K562 (cell line): ENCODE data around the gene PYGB. TPM values are rescaled to one million over a fixed set of nuclear protein-coding genes. Genes with fewer than 3 reads are reported as not detected.

ENCODE experiments used
- ATAC-seq: fragments of 200-7000 bp; cut with Tn5 transposase; 3 replicates; pipeline ENCODE4 v1.9.1; 2020; ENCODE audit warnings: moderate library complexity
- BruUV-seq: library from RNA; stranded (reverse); fragments of 400-500 nt; replicated peaks from 2 replicates; lab custom pipeline; 2021; lab: Mats Ljungman, UMichigan
- CTCF ChIA-PET: fragments of 300-600 bp; formaldehyde crosslinking; extraction: SDS; loops from one replicate; lab custom pipeline; 2021; ENCODE audit warnings: low intra/inter-chr PET ratio; lab: Yijun Ruan, JAX
- POLR2A ChIA-PET: fragments of 300-600, 350-650 bp; sonication (Branson Sonifier 250); formaldehyde crosslinking; extraction: SDS; loops from one replicate; lab custom pipeline; 2021; ENCODE audit warnings: antibody characterized with exemption, inconsistent platforms; lab: Yijun Ruan, JAX
- DNase-seq, 4 experiments: peaks; one replicate each; pipeline versions ENCODE4 v3.0.0 to v3.0.0-alpha.2; 2011 to 2018; ENCODE audit warnings: low spot score in 3 of 4, mixed read lengths in 3 of 4; ENCODE audit errors: extremely low read depth in 1 of 4
- FAIRE-seq: peaks from 2 replicates; lab custom pipeline; 2011; peaks lifted over from hg19 to GRCh38; lab: Jason Lieb, UNC
- H2AFZ ChIP-seq: 2 replicates; pipeline ENCODE4 v1.6.0; 2011; ENCODE audit warnings: low read depth, low read length, control low read depth, inconsistent platforms
- H3K27ac ChIP-seq: fragments of 200-600 bp; 3 replicates; pipeline ENCODE4 v1.8.0; 2011; ENCODE audit warnings: low read depth, mild to moderate bottlenecking, control low read depth, inconsistent platforms, low read length, moderate library complexity, mixed read lengths; ENCODE audit errors: extremely low read depth
- H3K27me3 ChIP-seq, 2 experiments: fragments of 300-600 bp in 1 of 2; 2 replicates in 1 of 2; 3 replicates in 1 of 2; pipeline versions ENCODE4 v1.6.0 to v1.8.0; 2011; ENCODE audit warnings: inconsistent platforms in 2 of 2, low read length in 2 of 2, mild to moderate bottlenecking in 1 of 2, mixed read lengths in 1 of 2, moderate library complexity in 1 of 2; ENCODE audit not compliant: control insufficient read depth in 2 of 2, insufficient read depth in 2 of 2
- H3K36me3 ChIP-seq: fragments of 300-600 bp; 3 replicates; pipeline ENCODE4 v1.8.0; 2011; ENCODE audit warnings: mild to moderate bottlenecking, low read length, inconsistent platforms; ENCODE audit not compliant: control insufficient read depth, insufficient read depth
- H3K4me1 ChIP-seq, 2 experiments: fragments of 200-600 bp in 1 of 2; replicated peaks in 1 of 2; 2 replicates in 1 of 2; 3 replicates in 1 of 2; pipeline versions ENCODE4 v1.5.1 to v1.8.0; 2011; ENCODE audit warnings: inconsistent platforms in 2 of 2, low read length in 2 of 2, mild to moderate bottlenecking in 1 of 2, mixed read lengths in 1 of 2, moderate library complexity in 1 of 2; ENCODE audit not compliant: control insufficient read depth in 2 of 2, insufficient read depth in 2 of 2
- H3K4me2 ChIP-seq: 2 replicates; pipeline ENCODE4 v1.6.1; 2011; ENCODE audit warnings: low read length, control low read depth, inconsistent platforms, mixed read lengths; ENCODE audit not compliant: insufficient read depth
- H3K4me3 ChIP-seq: fragments of 200-600 bp; sonication (generic), shearing (Covaris generic); 2 replicates; pipeline ENCODE4 v1.5.1; 2016; ENCODE audit warnings: control low read depth, inconsistent platforms
- H3K79me2 ChIP-seq: fragments of 200-600 bp; 3 replicates; pipeline ENCODE4 v1.8.0; 2011; ENCODE audit warnings: low read length, inconsistent platforms; ENCODE audit not compliant: control insufficient read depth, insufficient read depth
- H3K9ac ChIP-seq, 2 experiments: 2 replicates each; pipeline versions ENCODE4 v1.6.0 to v1.6.1; 2011; ENCODE audit warnings: low read depth in 2 of 2, low read length in 2 of 2, control low read depth in 1 of 2, inconsistent platforms in 1 of 2, mild to moderate bottlenecking in 1 of 2, mixed read lengths in 1 of 2; ENCODE audit not compliant: insufficient read depth in 1 of 2
- H3K9me1 ChIP-seq: one replicate; pipeline ENCODE4 v1.6.0; 2011; ENCODE audit warnings: inconsistent platforms, mild to moderate bottlenecking, low read length, moderate library complexity; ENCODE audit not compliant: control insufficient read depth, insufficient read depth
- H3K9me3 ChIP-seq: replicated peaks from 2 replicates; pipeline ENCODE4 v1.5.1; 2011; ENCODE audit warnings: low read depth, low read length, inconsistent platforms; ENCODE audit not compliant: control insufficient read depth, insufficient read depth
- H4K20me1 ChIP-seq: replicated peaks from 2 replicates; pipeline ENCODE4 v1.6.1; 2011; ENCODE audit warnings: low read length, inconsistent platforms, mixed read lengths; ENCODE audit not compliant: control insufficient read depth, insufficient read depth
- HDAC1 ChIP-seq, 2 experiments: fragments of 450-650 bp; IDR thresholded peaks; 2 replicates each; pipeline ENCODE4 v1.6.1; 2016 to 2017; ENCODE audit warnings: inconsistent platforms in 1 of 2, mild to moderate bottlenecking in 1 of 2, moderate library complexity in 1 of 2
- KAT8 ChIP-seq: fragments of 450-650 bp; IDR thresholded peaks from 2 replicates; pipeline ENCODE4 v1.6.1; 2016; ENCODE audit warnings: low read depth, mild to moderate bottlenecking
- MAFG ChIP-seq: fragments of 450-650 bp; conservative IDR thresholded peaks from 2 replicates; pipeline ENCODE4 v1.6.1; 2016; ENCODE audit warnings: missing genetic modification characterization, missing compliant biosample characterization
- POLR2AphosphoS5 ChIP-seq: IDR thresholded peaks from 2 replicates; pipeline ENCODE4 v1.6.1; 2011; ENCODE audit warnings: mild to moderate bottlenecking, low read depth, low read length, moderate library complexity; ENCODE audit not compliant: control insufficient read depth, insufficient read depth
- SAFB ChIP-seq: fragments of 200-400 bp; formaldehyde crosslinking; IDR thresholded peaks from 2 replicates; pipeline ENCODE4 v1.6.1; 2017; ENCODE audit warnings: low read depth, low read length, borderline replicate concordance
- SRSF9 ChIP-seq: fragments of 200-400 bp; formaldehyde crosslinking; IDR thresholded peaks from 2 replicates; pipeline ENCODE4 v1.6.1; 2017; ENCODE audit warnings: low read depth, low read length, borderline replicate concordance
- ZNF197 ChIP-seq: fragments of 200-800 bp; sonication (Bioruptor generic); IDR thresholded peaks from 2 replicates; pipeline ENCODE4 v1.6.1; 2016; ENCODE audit warnings: low read depth, missing genetic modification characterization, missing compliant biosample characterization
- WGBS: fragments of 100-300 bp; shearing (Covaris generic); methylation state at CpG from one replicate; pipeline ENCODE4 v1.1.6; 2016; ENCODE audit warnings: low coverage, mixed read lengths; ENCODE audit not compliant: insufficient coverage; ENCODE audit errors: missing lambda C conversion rate; 5-methylcytosine and 5-hydroxymethylcytosine counted together
- in situ Hi-C: fragments of 300-500 bp; cut with MboI; formaldehyde crosslinking; loops from 4 replicates; pipeline ENCODE4 v1.15.0; 2018; ENCODE audit warnings: inconsistent platforms, mixed read lengths
- intact Hi-C: fragments of 100-400 bp; cut with micrococcal nuclease; formaldehyde crosslinking; loops from 2 replicates; pipeline ENCODE4 v1.14.2; 2022
- polyA plus RNA-seq, 8 experiments: library from polyadenylated mRNA; depleted of rRNA in 4 of 8; stranded (reverse) in 5 of 8; unstranded in 3 of 8; fragments of >200 nt; fragmentation: Nextera tagmentation in 2 of 8; fragmentation: Illumina TruSeq in 1 of 8; extraction: Ambion mirVana in 2 of 8; extraction: Trizol in 1 of 8; gene quantifications; 2 replicates each; pipeline versions ENCODE4 v1.2.1 to v1.2.3, GENCODE V29; 2011 to 2014; ENCODE audit warnings: inconsistent platforms in 1 of 8, missing spikeins in 1 of 8
- total RNA-seq, 7 experiments: library from RNA; depleted of rRNA in 6 of 7; stranded (reverse); fragments of >200 nt in 6 of 7; fragmentation: Illumina TruSeq in 2 of 7; extraction: Trizol in 2 of 7; gene quantifications; 2 replicates each; pipeline versions ENCODE4 v1.2.1 to v1.2.3, GENCODE V29; 2011 to 2021; ENCODE audit warnings: low replicate concordance in 1 of 7

The PYGB gene
- total and polyA plus RNA-seq, 9 of the 15 experiments (the other 6 are each of a cell fraction or from before 2014, with no cell fraction given): 0.34 to 18.0 (median 9.8) TPM

DNA sequence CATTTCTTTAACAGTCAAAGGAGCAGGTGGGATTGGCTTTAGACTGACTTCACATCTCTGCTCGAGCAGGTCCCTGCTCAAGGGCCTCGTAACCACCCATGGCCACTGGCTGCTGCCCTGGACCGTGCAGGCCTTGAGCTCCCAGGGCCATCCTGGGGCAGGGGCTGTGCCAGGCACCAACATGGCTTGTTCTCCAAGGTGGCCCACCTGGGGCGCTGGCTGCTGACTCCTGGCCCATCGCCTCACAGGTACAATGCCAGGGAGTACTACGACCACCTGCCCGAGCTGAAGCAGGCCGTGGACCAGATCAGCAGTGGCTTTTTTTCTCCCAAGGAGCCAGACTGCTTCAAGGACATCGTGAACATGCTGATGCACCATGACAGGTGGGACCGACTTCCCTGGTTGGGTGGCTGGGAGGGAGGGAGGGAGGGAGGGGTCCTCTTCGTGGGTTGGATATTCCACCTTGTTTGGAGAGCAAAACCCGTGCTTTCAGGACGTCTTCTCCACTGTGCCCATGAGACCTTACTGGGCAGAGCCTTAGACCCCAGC lies 46.1 kb downstream of the PYGB start:
- no peaks in the 10 kb centered on the region for H3K9me3 ChIP-seq
- TF ChIP-seq SAFB (no peak), MAFG (tag) (no peak), HDAC1 (IDR thresholded peaks at IDR 0.05) (no peak), SRSF9 (no peak), KAT8 (no peak), POLR2AphosphoS5 (no peak), ZNF197 (CRISPR knock-in tag) (no peak)

More for the DNA sequence above, 46.1 kb downstream of the PYGB start:
- FAIRE-seq: no peak
- no peak overlapping the region; a peak in 1 of 4 replicates for H3K9ac ChIP-seq
- no peaks in the 10 kb centered on the region; the same call in 2 of the 3 replicates for H3K36me3 ChIP-seq
- DNase-seq: no peak
- H2AFZ ChIP-seq: no peak overlapping the region
- CTCF ChIA-PET: interaction anchor here (2.4 kb wide), 1 partner anchor 105 kb away, joined by 13 read pairs; no protein-coding TSS in a partner anchor
- ATAC-seq: no peak
- peaks cover 0 to 11% of the 10 kb centered on the region in 2 experiments; a peak in 3 of 5 replicates for H3K4me1 ChIP-seq
- BruUV-seq: no TSS peak
- no peaks in the 10 kb centered on the region for H3K79me2 ChIP-seq
- H3K4me2 ChIP-seq: no peak overlapping the region
- H3K4me3 ChIP-seq: no peak overlapping the region
- H3K9me1 ChIP-seq: no peaks in the 10 kb centered on the region
- POLR2A ChIA-PET: no interaction called here
- WGBS: 66% methylated on average over 5 of the region's 13 CpGs
- no peaks in the 10 kb centered on the region for H3K27me3 ChIP-seq
- in situ Hi-C loops: no loop called here
- intact Hi-C loops: loop anchor here (2.0 to 10.0 kb wide), 2 partner anchors 105 to 299 kb away; partner anchors contain the start of gene APMAP
- no peak overlapping the region for H3K27ac ChIP-seq
- H4K20me1 ChIP-seq: no peaks in the 10 kb centered on the region
